GM18502 (cell line): Measurements from ENCODE around the gene CHEK2.
"Not testable (repeated sequence)": the region's sequence is repeated elsewhere in the genome, so short reads cannot be mapped to it uniquely, and the experiment has no call there.

Experiments
- ATAC-seq: cut with Tn5 transposase; IDR thresholded peaks from one replicate; pipeline ENCODE4 v1.9.1; 2021; ENCODE audit warnings: mild to moderate bottlenecking; ENCODE audit not compliant: unreplicated experiment, poor library complexity

CHEK2 gene

GRCh38 chr22:28702891-28703290, 38.7 kb downstream of the CHEK2 start:
- ATAC-seq = no peak

DNA sequence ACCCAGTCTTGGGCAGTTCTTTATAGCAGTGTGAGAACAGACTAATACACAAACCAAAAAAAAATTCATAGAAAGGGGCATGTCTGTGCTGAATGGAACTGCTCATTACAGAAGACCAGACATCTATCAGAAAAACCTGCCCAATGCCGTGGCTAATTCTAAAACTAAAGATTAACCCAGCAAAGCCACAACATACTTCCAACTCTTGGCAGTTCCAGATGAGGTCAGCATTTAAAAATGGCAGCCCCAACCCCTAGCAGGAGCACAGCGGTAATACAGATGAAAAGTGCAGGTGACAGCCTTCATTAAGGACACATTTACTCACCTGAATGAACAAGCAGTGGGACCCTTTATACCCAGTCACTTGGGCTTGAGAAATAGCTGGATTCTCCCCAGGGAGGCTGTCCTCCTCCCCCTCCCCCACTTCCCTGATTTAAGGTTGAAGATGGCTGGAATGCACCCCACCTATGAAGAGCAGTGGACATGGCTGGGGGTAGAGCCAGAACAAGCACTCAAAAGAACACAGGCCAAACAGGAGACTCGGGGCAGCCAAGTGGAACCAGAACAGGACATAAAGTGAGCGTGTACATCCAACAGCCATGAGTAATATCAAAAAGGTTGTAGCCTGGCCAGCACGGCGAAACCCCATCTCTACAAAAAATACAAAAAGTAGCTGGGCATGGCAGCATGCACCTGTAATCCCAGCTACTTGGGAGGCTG, 48.4 kb downstream of the CHEK2 start:
- not testable (repeated sequence) for ATAC-seq

- ATAC-seq = not testable (repeated sequence)
Observed at GRCh38 chr22:28689796-28690195, 51.8 kb downstream of the CHEK2 start.

DNA sequence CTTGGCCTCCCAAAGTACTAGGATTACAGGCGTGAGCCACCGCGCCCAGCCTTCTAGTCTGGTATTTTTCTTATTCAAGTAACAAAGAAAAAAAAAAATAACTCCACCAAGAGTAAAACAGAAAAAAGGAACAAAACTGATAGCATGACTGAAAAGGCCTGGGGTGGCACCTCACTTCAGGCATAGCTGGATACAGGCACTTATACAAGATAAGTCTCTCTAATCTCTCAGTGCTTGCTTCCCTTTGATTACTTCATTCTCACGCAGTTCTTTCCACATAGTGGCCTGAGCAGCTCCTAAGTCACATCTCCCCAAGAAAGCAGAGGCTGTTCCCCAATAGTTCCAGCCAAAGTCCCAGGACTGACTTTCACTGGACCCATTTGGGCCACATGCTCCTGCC, 58.7 kb downstream of the CHEK2 start:
- not testable (repeated sequence) for ATAC-seq

DNA sequence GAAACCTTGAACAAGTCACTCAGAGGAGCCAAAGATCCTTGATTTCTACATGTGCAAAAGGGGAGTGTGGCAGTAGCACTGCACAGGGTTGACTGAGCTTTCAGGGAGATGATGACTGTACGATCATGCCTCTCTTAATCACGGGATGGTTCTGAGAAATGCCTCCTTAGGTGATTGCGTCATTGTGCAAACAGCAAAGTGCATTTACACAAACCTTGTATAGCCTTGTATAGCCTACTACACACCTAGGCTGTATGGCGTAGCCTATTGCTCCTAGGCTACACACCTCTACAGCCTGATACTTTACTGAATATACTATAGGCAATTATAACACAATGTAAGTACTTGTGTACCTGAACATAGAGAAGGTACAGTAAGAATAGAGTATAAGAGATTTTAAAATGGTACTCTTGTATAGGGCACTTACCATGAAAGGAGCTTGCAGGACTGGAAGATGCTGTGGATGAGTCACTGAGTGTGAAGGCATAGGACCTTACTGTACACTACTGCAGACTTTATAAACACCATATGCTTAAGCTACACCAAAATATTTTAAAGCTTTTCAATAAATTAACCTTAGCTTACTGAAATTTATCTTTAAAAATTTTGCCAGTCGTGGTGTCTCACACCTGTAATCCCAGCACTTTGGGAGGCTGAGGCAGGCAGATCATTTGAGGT, 60.7 kb downstream of the CHEK2 start:
- ATAC-seq = not testable (repeated sequence)

DNA sequence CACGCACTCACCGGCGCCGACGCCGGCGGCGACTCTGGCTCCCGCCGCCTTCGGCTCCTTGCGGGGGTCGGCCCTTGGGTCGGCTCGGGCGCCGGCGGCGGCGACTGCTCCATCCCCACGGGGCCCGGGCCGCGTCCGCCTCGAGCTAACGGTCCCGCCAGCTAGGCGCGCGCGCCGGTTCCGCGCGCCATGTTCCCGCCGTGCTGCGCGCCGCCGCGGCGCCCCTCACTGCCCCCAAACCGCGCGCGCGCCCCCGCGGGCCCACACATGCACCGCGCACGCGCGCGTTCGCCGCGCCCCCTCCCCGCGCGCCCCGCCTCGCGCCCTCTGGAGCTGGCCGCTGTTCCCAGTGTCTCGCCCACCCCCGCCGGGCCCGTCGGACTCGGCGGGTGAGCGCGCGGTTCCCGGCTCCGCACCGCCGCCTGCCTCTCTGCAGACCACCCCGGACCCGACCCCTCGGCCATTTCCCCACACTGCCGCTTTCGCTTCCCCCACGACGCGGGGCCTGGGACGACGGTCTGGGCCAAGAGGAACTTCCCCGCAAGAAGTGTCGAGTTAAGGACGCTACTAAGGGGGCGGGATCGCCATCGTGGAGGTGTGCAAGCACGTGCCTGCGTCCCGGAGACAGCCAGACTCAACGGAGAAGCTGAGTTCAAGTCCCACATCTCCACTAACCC, 61.9 kb downstream of the CHEK2 start, which contains the start of gene TTC28:
TSS of gene TTC28 (minus strand) at position 230 of the 677 bp plus-strand sequence. CDS start at position 113, 117 bp downstream.
- ATAC-seq = not testable (repeated sequence)

DNA sequence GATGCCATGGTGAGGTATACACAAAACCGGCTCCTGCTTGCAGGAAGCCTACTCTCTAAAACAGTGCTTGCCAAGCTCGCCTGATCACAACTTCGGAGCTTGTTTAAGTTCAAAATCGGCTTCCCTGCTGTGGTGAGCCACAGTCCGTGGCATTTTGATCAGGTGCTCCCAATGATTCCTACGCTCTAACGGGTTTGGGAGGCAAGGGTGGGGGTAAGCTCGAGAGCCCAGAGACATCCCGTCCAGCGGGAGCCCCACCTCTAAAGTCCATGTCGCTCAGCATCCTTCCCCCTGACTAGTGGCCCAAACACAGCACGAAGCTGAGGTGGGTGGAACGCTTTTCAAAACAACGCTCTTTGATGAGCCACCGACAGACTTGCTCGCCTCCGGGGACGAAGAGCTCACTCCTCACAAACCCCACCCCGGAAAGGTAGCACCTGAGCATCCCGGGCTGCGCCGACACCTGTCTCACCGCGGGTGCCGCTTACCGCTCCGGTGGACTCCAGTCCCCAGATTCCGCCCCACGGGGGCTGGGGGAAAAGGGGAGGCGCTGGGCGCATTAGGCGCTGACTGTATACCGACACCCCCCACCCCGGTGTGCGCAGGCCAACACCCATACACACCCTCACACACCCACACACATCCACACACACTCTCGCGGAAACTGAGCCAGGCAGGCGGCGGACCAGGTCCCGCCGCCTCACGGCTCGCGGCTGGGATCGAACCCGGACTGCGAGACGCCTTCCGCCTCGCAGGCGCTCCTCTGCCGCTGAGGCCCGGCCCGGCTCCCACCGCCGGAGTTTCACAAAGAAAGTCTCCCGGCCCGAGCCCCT, 62.6 kb downstream of the CHEK2 start:
- not testable (repeated sequence) for ATAC-seq

- ATAC-seq = not testable (repeated sequence)
Observed at GRCh38 chr22:28678170-28678569, 63.5 kb downstream of the CHEK2 start.

GRCh38 chr22:28674121-28674563, 67.5 kb downstream of the CHEK2 start:
- no peak for ATAC-seq

DNA sequence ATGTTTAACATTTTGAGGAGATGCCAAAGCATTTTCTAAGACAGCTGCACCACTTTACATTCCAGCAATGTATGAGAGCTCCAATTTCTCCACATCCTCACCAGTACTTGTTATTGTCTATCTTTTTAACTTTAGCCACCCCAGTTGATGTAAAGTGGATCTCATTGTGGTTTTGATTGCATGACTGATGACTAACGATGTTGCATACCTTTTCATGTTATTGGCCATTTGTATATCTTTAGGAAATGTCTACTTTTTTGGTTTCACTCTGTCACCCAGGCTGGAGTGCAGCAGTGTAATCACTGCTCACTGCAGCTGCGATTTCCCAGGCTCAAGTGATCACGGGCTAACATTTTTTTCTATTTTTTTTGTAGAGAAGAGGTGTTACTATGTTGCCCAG, 70.9 kb downstream of the CHEK2 start:
- ATAC-seq = no peak

DNA sequence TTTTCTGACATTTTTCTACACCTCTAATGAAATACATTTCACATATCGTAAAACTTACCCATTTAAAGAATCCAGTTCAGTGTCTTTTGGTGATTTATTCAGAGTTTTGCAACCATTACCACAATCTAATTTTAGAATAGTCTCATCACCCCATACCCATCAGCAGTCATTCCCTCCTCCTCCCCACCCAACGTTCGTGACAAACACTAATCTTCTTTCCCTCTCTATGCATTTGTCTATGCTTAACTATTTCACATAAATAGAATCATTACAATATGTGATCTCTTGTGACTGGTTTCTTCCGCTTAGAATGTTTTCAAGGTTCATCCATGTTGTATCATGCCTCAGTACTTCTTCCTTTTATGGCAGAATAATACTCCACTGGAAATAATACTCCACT, 71.5 kb downstream of the CHEK2 start:
- no peak for ATAC-seq

DNA sequence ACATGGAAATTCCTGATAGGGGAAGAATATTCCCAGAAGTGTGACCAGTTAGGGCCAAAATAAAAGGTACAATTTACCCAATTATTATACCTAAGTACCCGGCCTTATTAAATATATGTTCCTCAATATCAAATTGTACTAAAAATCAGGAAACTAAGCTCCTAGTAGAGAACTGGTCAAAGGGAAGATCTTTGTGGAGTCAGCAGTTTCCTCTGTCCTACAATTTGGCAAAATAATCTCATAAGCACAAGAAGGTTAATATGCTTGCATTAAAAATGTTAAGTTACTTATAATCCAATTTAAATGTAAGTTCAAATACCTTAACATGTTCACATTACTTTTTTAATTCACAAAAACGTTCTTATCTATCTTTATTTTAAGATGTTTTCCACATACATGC, 72.2 kb downstream of the CHEK2 start:
- no peak for ATAC-seq

- ATAC-seq = not testable (repeated sequence)
Observed at GRCh38 chr22:28663569-28663942, 78.1 kb downstream of the CHEK2 start.

DNA sequence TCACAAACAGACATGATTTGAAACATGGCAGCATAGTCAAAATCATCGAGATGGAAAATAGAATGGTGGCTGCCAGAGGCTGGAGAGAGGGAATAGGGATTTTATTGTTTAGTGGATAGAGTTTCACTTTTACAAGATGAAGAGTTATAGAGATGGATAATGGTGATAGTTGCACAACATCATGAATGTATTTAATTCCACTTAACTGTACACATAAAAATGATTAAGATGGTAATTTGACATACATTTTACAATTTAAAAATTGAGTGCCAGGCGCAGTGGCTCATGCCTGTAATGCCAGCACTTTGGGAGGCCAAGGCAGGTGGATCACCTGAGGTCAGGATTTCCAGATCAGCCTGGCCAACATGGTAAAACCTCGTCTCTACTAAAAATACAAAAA, 83.2 kb downstream of the CHEK2 start:
- ATAC-seq = no peak

GRCh38 chr22:28656181-28656580, 85.4 kb downstream of the CHEK2 start:
- ATAC-seq = no peak

GRCh38 chr22:28650463-28650862, 91.2 kb downstream of the CHEK2 start:
- no peak for ATAC-seq

DNA sequence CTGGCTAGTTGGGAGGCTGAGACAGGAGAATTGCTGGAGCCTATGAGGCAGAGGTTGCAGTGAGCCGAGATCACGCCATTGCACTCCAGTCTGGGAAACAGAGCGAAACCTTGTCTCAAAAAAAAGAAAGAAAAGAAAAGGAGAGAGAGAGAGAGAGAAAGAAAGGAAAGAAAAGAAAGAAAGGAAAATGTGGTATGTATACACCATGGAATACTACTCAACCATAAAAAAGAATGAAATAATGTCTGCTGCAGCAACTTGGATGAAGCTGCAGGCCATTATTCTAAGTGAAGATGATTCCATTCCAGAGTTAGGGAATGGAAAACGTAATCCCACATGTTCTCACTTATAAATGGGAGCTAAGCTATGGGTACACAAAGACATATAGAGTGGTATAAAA, 92.8 kb downstream of the CHEK2 start:
- no peak for ATAC-seq

- ATAC-seq = no peak
Observed at GRCh38 chr22:28647216-28647615, 94.4 kb downstream of the CHEK2 start.

- ATAC-seq = no peak
Observed at GRCh38 chr22:28639321-28639720, 102.3 kb downstream of the CHEK2 start.
